H9 (cell line): ENCODE measurements around the gene MRPL18. TPM values are rescaled to one million over a fixed set of nuclear protein-coding genes. Genes with fewer than 3 reads are reported as not detected.
"Not testable (repeated sequence)": the region's sequence is repeated elsewhere in the genome, so short reads cannot be mapped to it uniquely, and the experiment has no call there.

Experiments
- DNase-seq: peaks from one replicate; pipeline ENCODE4 v3.0.0-alpha.2; 2017
- H2AFZ ChIP-seq: one replicate; pipeline ENCODE4 v1.6.1; 2013; ENCODE audit warnings: mild to moderate bottlenecking, low read length, control low read depth, moderate library complexity
- H2AK5ac ChIP-seq: 2 replicates; pipeline ENCODE4 v1.6.1; 2013; ENCODE audit warnings: low read length, control low read depth, mixed read lengths; ENCODE audit not compliant: insufficient read length
- H2BK120ac ChIP-seq: one replicate; pipeline ENCODE4 v1.6.1; 2013; ENCODE audit warnings: low read depth, mild to moderate bottlenecking, low read length, control low read depth, inconsistent platforms; ENCODE audit not compliant: poor library complexity, severe bottlenecking
- H2BK12ac ChIP-seq: 2 replicates; pipeline ENCODE4 v1.6.1; 2013; ENCODE audit warnings: low read length, control low read depth, mixed read lengths, low read depth; ENCODE audit not compliant: insufficient read length
- H2BK15ac ChIP-seq: 2 replicates; pipeline ENCODE4 v1.6.1; 2013; ENCODE audit warnings: low read depth, low read length, control low read depth
- H2BK20ac ChIP-seq: one replicate; pipeline ENCODE4 v1.6.1; 2013; ENCODE audit warnings: low read depth, mild to moderate bottlenecking, low read length, control low read depth, inconsistent platforms; ENCODE audit not compliant: poor library complexity, severe bottlenecking
- H2BK5ac ChIP-seq: 2 replicates; pipeline ENCODE4 v1.6.1; 2013; ENCODE audit warnings: low read length, control low read depth, mixed read lengths; ENCODE audit not compliant: insufficient read length
- H3K14ac ChIP-seq: 2 replicates; pipeline ENCODE4 v1.6.1; 2013; ENCODE audit warnings: low read length, control low read depth; ENCODE audit not compliant: insufficient read depth
- H3K18ac ChIP-seq: 2 replicates; pipeline ENCODE4 v1.6.1; 2013; ENCODE audit warnings: low read depth, mild to moderate bottlenecking, mixed read lengths, low read length, control low read depth; ENCODE audit not compliant: insufficient read length
- H3K23ac ChIP-seq: 2 replicates; pipeline ENCODE4 v1.6.1; 2013; ENCODE audit warnings: low read length, control low read depth, mixed read lengths, low read depth; ENCODE audit not compliant: insufficient read length
- H3K23me2 ChIP-seq: 2 replicates; pipeline ENCODE4 v1.6.1; 2013; ENCODE audit warnings: low read depth, mild to moderate bottlenecking, mixed read lengths, low read length, control low read depth; ENCODE audit not compliant: insufficient read length, poor library complexity, severe bottlenecking
- H3K27ac ChIP-seq: 2 replicates; pipeline ENCODE4 v1.5.1; 2013; ENCODE audit warnings: low read length, control low read depth, mixed read lengths, low read depth; ENCODE audit not compliant: insufficient read length
- H3K27me3 ChIP-seq: 2 replicates; pipeline ENCODE4 v1.6.1; 2013; ENCODE audit warnings: low read length, control low read depth, inconsistent platforms; ENCODE audit not compliant: insufficient read depth
- H3K4ac ChIP-seq: 2 replicates; pipeline ENCODE4 v1.6.1; 2013; ENCODE audit warnings: low read depth, mild to moderate bottlenecking, control low read depth, inconsistent platforms, low read length, moderate library complexity
- H3K4me1 ChIP-seq: 2 replicates; pipeline ENCODE4 v1.6.1; 2013; ENCODE audit warnings: low read length, control low read depth, inconsistent platforms; ENCODE audit not compliant: insufficient read depth
- H3K4me2 ChIP-seq: 2 replicates; pipeline ENCODE4 v1.6.1; 2013; ENCODE audit warnings: low read length, control low read depth, mixed read lengths; ENCODE audit not compliant: insufficient read length, insufficient read depth
- H3K56ac ChIP-seq: 2 replicates; pipeline ENCODE4 v1.6.1; 2013; ENCODE audit warnings: low read depth, mild to moderate bottlenecking, mixed read lengths, low read length, control low read depth; ENCODE audit not compliant: insufficient read length
- H3K79me1 ChIP-seq: 2 replicates; pipeline ENCODE4 v1.6.1; 2013; ENCODE audit warnings: low read depth, mild to moderate bottlenecking, moderate library complexity, low read length, control low read depth, inconsistent platforms; ENCODE audit not compliant: insufficient read depth, poor library complexity, severe bottlenecking
- H3K79me2 ChIP-seq: 2 replicates; pipeline ENCODE4 v1.6.1; 2013; ENCODE audit warnings: low read length, control low read depth, inconsistent platforms; ENCODE audit not compliant: insufficient read depth
- H3K9ac ChIP-seq: 2 replicates; pipeline ENCODE4 v1.6.1; 2013; ENCODE audit warnings: low read length, control low read depth, mixed read lengths; ENCODE audit not compliant: insufficient read length; ENCODE audit errors: extremely low read depth
- H3K9me3 ChIP-seq: one replicate; pipeline ENCODE4 v1.6.1; 2013; ENCODE audit warnings: low read depth, low read length, inconsistent platforms; ENCODE audit not compliant: control insufficient read depth
- H3T11ph ChIP-seq: one replicate; pipeline ENCODE4 v1.6.1; 2013; ENCODE audit warnings: mild to moderate bottlenecking, low read length, control low read depth, inconsistent platforms
- H4K20me1 ChIP-seq: one replicate; pipeline ENCODE4 v1.6.1; 2013; ENCODE audit not compliant: control insufficient read depth, insufficient read length, insufficient read depth
- H4K5ac ChIP-seq: 2 replicates; pipeline ENCODE4 v1.6.1; 2013; ENCODE audit warnings: low read depth, mild to moderate bottlenecking, mixed read lengths, low read length, control low read depth; ENCODE audit not compliant: insufficient read length
- H4K8ac ChIP-seq: replicated peaks from 2 replicates; pipeline ENCODE4 v1.6.1; 2013; ENCODE audit warnings: low read length, control low read depth, mixed read lengths, low read depth; ENCODE audit not compliant: insufficient read length
- H4K91ac ChIP-seq: 2 replicates; pipeline ENCODE4 v1.6.1; 2013; ENCODE audit warnings: low read depth, mild to moderate bottlenecking, moderate library complexity, mixed read lengths, low read length, control low read depth; ENCODE audit not compliant: insufficient read length
- H3K27ac Mint-ChIP-seq, 3 experiments: 2 replicates in 2 of 3; 3 replicates in 1 of 3; pipeline ENCODE4 v1.8.0; 2020 to 2021; ENCODE audit warnings: mixed read lengths in 3 of 3, mild to moderate bottlenecking in 1 of 3, moderate library complexity in 1 of 3
- H3K27me3 Mint-ChIP-seq: 2 replicates; pipeline ENCODE4 v1.8.0; 2021; ENCODE audit warnings: low read depth, mild to moderate bottlenecking, moderate library complexity, mixed read lengths
- H3K36me3 Mint-ChIP-seq, 3 experiments: 2 replicates in 2 of 3; 3 replicates in 1 of 3; pipeline ENCODE4 v1.8.0; 2020 to 2021; ENCODE audit warnings: low read depth in 3 of 3, mixed read lengths in 3 of 3; ENCODE audit not compliant: insufficient read depth in 1 of 3
- H3K4me1 Mint-ChIP-seq, 2 experiments: 2 replicates each; pipeline ENCODE4 v1.8.0; 2020; ENCODE audit warnings: mixed read lengths in 2 of 2
- H3K4me3 Mint-ChIP-seq, 2 experiments: 2 replicates in 1 of 2; 3 replicates in 1 of 2; pipeline ENCODE4 v1.8.0; 2020 to 2021; ENCODE audit warnings: mild to moderate bottlenecking in 2 of 2, mixed read lengths in 2 of 2, moderate library complexity in 1 of 2
- H3K9me3 Mint-ChIP-seq, 2 experiments: 2 replicates in 1 of 2; 3 replicates in 1 of 2; pipeline ENCODE4 v1.8.0; 2020; ENCODE audit warnings: mild to moderate bottlenecking in 2 of 2, mixed read lengths in 2 of 2, moderate library complexity in 1 of 2
- CTCF ChIP-seq: fragments of 200-600 bp; sonication (generic); conservative IDR thresholded peaks from 3 replicates; pipeline ENCODE4 v1.8.0; 2021; ENCODE audit warnings: antibody characterized with exemption, mild to moderate bottlenecking
- WGBS: extraction: QIAGEN DNeasy Blood & Tissue Kit; methylation state at CpG from one replicate; pipeline ENCODE4 v1.1.7; 2013; ENCODE audit warnings: missing lambda C conversion rate, low lambda C conversion rate, mixed read lengths; ENCODE audit not compliant: insufficient read length; ENCODE audit errors: extremely low coverage; 5-methylcytosine and 5-hydroxymethylcytosine counted together
- total RNA-seq: library from RNA; stranded (reverse); gene quantifications from 2 replicates; pipeline ENCODE4 v1.2.1, GENCODE V29; 2021

The MRPL18 gene
- total RNA-seq, 1 experiment from 2014 or later, result 88.8 TPM

- no peak for TF ChIP-seq CTCF
- Histone ChIP-seq H4K91ac (no peak overlapping the region), H3K79me1 (no peaks in the 10 kb centered on the region), H3K4me2 (peak overlapping the region; percentile 64), H2AFZ (no peak overlapping the region), H3T11ph (no peak overlapping the region), H2BK5ac (no peak overlapping the region), H3K9ac (peak overlapping the region; percentile 94), H3K18ac (no peak overlapping the region), H3K9me3 (no peaks in the 10 kb centered on the region), H3K14ac (0 out of 2 replicates have a peak overlapping the region, but pooled peaks have one; percentile 16), H3K4me1 (no peaks in the 10 kb centered on the region), H3K23ac (no peak overlapping the region), H3K4ac (no peak overlapping the region), H2AK5ac (no peak overlapping the region), H2BK12ac (no peak overlapping the region), H3K23me2 (peaks cover 13% of the 10 kb centered on the region), H3K27ac (no peak overlapping the region), H4K20me1 (no peaks in the 10 kb centered on the region), H3K27me3 (no peaks in the 10 kb centered on the region), H2BK120ac (no peak overlapping the region), H3K79me2 (peaks cover 12% of the 10 kb centered on the region; the same call in 1 of the 2 replicates), H2BK20ac (no peak overlapping the region), H2BK15ac (no peak overlapping the region), H4K5ac (no peak overlapping the region), H3K56ac (no peak overlapping the region), H4K8ac (no peak overlapping the region)
- no CpG with 5 or more reads among the region's 18 CpGs for WGBS
- Mint-ChIP-seq H3K4me1 (peaks cover 42 to 46% of the 10 kb centered on the region in 2 experiments), H3K27ac (peak overlapping the region; percentile 95 to 100 (median 99); a peak in 5 of 7 replicates), H3K36me3 (peaks cover 48 to 68% (median 67%) of the 10 kb centered on the region in 3 experiments), H3K9me3 (no peaks in the 10 kb centered on the region), H3K4me3 (peak overlapping the region; percentile 95 to 99), H3K27me3 (no peaks in the 10 kb centered on the region; the same call in 1 of the 2 replicates)
- DNase-seq, result no peak
Measured at GRCh38 chr6:159790956-159791598, 810 bp downstream of the MRPL18 start.

GRCh38 chr6:159794976-159795375 is 4.7 kb downstream of the MRPL18 start:
- H3K9ac ChIP-seq, H3K56ac ChIP-seq, H4K8ac ChIP-seq, H3K9me3 Mint-ChIP-seq, H4K91ac ChIP-seq, H3K18ac ChIP-seq, H3K27me3 Mint-ChIP-seq, H4K20me1 ChIP-seq, H2BK120ac ChIP-seq, H3K23ac ChIP-seq, H3K14ac ChIP-seq, H2BK5ac ChIP-seq, H3K4ac ChIP-seq, H3K79me1 ChIP-seq, H3K4me2 ChIP-seq, DNase-seq, H2BK15ac ChIP-seq, H3K27ac ChIP-seq, H2AFZ ChIP-seq, H3K79me2 ChIP-seq, H3K27me3 ChIP-seq, H3K23me2 ChIP-seq, H4K5ac ChIP-seq, H3K4me1 ChIP-seq, H3T11ph ChIP-seq, H2BK12ac ChIP-seq, H2BK20ac ChIP-seq, H3K9me3 ChIP-seq, H2AK5ac ChIP-seq: not testable (repeated sequence)
- Mint-ChIP-seq H3K4me3 (peak overlapping the region in 1 of 2 experiments; percentile 37; a peak in 2 of 5 replicates), H3K36me3 (peaks cover 30 to 72% (median 64%) of the 10 kb centered on the region in 3 experiments; a peak in 6 of 7 replicates), H3K27ac (peak overlapping the region in 2 of 3 experiments; percentile 69 to 92; a peak in 4 of 7 replicates), H3K4me1 (peaks cover 26 to 32% of the 10 kb centered on the region in 2 experiments)
- WGBS, result no CpG with 5 or more reads among the region's 8 CpGs
